GM12801 (cell line): Measurements from ENCODE around the gene SDHB.

ENCODE experiments used
- TF ChIP-seq, protein P1 (sequence below): IDR thresholded peaks from one replicate; pipeline ENCODE4 v1.5.1; 2011; ENCODE audit warnings: control low read depth; ENCODE audit not compliant: insufficient read length; ENCODE audit errors: extremely low read depth

The SDHB gene

DNA sequence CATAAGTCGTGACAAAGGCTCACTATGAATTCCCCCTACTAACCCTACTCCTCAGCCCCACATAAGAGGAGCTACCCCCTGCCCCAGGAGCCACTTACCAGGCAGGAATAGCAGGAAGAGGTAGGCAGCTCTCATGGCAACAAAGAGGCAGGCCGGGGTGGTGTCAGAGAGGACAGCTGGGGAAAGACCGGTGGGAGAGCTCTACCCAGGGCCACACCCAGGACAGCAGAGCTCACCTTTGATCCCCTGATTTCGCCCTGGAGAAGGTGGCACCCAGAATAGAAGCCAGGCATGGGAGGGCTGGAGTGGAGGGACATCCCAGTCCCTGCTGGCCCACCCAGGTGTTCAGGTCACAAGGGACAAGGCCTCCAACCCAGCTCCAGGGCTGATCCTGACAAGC is 75.7 kb downstream of the SDHB start:
- TF ChIP-seq, protein P1, sequence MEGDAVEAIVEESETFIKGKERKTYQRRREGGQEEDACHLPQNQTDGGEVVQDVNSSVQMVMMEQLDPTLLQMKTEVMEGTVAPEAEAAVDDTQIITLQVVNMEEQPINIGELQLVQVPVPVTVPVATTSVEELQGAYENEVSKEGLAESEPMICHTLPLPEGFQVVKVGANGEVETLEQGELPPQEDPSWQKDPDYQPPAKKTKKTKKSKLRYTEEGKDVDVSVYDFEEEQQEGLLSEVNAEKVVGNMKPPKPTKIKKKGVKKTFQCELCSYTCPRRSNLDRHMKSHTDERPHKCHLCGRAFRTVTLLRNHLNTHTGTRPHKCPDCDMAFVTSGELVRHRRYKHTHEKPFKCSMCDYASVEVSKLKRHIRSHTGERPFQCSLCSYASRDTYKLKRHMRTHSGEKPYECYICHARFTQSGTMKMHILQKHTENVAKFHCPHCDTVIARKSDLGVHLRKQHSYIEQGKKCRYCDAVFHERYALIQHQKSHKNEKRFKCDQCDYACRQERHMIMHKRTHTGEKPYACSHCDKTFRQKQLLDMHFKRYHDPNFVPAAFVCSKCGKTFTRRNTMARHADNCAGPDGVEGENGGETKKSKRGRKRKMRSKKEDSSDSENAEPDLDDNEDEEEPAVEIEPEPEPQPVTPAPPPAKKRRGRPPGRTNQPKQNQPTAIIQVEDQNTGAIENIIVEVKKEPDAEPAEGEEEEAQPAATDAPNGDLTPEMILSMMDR = no peak

DNA sequence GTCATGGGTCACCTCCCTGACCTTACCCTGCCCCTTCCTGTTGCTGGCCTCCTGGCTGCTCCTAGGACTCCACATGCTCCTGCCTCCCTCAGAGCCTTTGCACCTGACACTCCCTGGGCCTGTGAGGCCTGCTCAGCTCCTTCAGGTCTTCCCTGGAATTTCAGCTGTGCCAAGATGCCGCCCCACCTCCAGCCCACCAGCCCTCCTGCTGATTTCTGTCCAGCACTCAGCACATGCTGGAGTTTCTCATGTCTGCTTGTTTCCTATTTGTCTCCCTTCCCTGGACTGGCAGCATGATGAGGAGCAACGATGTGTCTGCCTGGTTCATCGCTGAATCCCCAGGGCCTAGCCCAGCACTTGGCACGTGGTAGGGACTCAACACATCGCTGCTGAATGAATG is 76.5 kb downstream of the SDHB start:
- TF ChIP-seq, protein P1 = no peak

DNA sequence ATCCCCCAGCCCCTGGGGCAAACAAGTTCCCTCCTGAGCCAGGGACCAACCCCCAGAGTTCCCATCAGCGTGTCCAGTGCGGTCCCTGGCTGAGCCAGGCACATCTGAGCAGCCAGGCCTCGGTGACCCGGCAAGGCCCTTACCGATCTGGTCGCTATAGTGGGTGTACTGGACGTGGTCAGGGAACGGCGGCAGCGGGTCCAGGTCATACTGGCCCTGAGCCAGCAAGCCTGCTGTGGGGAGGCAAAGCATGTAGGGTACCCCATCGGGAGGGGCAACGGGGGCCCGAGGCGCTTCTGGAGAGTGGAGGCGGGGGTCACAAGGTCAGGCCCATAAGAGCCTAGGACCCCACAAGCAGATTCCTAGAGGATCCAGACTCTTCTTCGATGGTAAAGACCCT is 76.9 kb downstream of the SDHB start:
- TF ChIP-seq, protein P1 = no peak

DNA sequence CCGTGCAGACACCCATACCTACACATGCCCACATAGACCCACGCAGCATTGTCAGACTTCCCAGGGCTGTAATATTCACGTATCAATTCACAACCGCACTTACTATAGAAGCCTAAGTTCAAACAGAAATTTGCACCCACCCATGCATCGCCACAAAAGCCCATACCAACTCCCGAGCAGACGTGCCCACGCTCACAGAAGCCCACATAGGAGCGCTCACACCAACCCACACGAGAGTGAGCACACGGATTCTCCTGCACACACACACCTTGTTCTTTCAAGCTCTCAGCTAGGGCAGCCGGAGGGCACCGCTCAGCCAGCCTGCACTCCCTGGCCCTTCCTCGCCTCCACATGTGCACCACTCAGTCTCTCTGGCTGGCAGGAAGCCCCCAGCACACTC is 78.0 kb downstream of the SDHB start:
- TF ChIP-seq, protein P1 = no peak

DNA sequence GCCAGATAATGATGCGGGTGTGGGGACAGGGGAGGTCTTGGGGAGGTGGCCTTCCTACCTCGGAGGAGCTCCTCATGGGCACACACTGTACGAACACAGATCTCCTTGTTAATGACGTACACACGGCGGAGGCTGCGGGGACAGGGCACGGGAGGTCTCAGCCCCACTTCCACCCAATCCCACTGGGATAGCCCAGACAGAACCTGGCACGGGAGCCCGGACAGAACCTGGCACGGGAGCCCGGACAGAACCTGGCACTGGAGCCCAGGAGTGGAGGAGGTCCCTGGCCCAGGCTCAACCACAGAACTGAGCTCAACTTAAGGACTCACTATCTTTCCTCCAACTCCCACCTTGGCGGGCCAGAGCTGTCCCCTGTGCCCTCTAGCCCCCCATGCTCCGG is 78.6 kb downstream of the SDHB start:
- TF ChIP-seq, protein P1 = no peak

DNA sequence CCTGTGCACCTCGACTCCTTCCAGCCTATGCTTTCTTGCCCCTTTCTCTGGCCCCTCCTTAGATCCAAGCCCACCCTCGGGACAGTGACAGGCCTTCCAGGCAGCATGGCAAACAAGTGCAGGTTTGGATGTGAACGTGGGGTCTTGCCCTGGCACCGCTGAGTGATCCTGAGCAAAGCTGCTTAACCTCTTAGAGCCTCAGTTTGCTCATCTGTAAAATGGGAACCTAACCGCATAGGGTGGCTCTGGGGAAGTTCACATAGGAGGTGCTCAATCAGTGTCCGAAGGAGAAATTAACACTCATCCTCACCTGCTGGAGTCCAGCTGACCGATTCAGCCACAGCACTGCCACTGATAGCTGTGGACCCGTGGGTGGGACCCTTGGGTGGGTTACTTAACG is 80.6 kb downstream of the SDHB start:
- TF ChIP-seq, protein P1 = no peak

DNA sequence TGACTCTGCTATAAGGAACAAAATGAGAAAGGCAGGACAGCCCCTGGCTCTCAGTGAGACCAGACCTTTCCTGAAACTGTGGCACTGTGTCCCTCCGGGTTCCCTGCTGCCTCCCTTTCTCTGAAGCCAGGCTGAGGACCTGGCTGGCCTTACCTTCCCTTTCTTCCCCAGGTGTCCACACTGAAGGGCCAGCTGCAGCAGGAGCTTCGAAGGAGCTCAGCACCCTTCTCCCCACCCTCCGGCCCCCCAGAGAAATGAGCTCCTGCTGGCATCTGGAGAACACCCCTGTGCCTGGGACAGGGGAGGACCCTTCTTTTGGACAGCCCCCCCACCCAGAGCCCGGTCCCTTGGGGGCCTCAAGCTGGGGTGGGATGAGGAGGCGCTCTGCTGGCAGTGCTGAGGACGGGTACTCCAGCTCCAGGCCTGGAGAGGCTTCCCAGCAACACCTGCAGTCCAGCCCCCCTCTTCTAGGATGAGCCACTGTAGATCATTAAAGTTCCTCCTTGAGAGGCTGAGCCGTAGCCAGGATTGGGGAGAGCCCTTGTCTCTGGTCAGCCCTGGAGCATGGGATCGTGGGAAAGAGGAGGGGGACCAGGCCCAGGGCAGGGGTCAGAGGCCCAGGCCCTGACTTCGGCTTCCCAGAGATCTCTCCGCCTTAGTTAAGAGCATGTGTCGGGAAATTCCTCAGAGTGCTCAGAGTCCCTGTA is 81.5 kb downstream of the SDHB start:
- TF ChIP-seq, protein P1 = no peak
